Urinary bladder (tissue), 4 donors: ENCODE measurements around the gene ACRBP. TPM values are rescaled to one million over a fixed set of nuclear protein-coding genes. Genes with fewer than 3 reads are reported as not detected.
A peak's percentile ranks its signal among the peaks of the same experiment; 100 is the strongest.
"Not testable (repeated sequence)": the region's sequence is repeated elsewhere in the genome, so short reads cannot be mapped to it uniquely, and the experiment has no call there.

Experiments
- DNase-seq: peaks from one replicate; pipeline ENCODE4 v3.0.0-alpha.2; 2015; ENCODE audit errors: extremely low spot score
- H3K27ac ChIP-seq: one replicate; pipeline ENCODE4 v1.5.1; 2013; ENCODE audit warnings: low read depth, mild to moderate bottlenecking, moderate library complexity
- H3K36me3 ChIP-seq: one replicate; pipeline ENCODE4 v1.6.1; 2013; ENCODE audit warnings: mild to moderate bottlenecking, moderate library complexity; ENCODE audit not compliant: insufficient read depth
- H3K4me1 ChIP-seq: one replicate; pipeline ENCODE4 v1.6.1; 2013; ENCODE audit warnings: mild to moderate bottlenecking, moderate library complexity; ENCODE audit not compliant: insufficient read depth
- H3K4me3 ChIP-seq: one replicate; pipeline ENCODE4 v1.5.1; 2013; ENCODE audit warnings: low read depth, low read length
- WGBS: extraction: QIAGEN DNeasy Blood & Tissue Kit; methylation state at CpG from one replicate; pipeline ENCODE4 v1.1.7; 2013; 5-methylcytosine and 5-hydroxymethylcytosine counted together
- polyA plus RNA-seq: library from polyadenylated mRNA; stranded (reverse); fragments of 200-250 nt; gene quantifications from one replicate; pipeline ENCODE4 v1.2.3, GENCODE V29; 2013
- total RNA-seq: library from RNA; depleted of rRNA; stranded (reverse); fragments of >200 nt; gene quantifications from one replicate; pipeline ENCODE4 v1.2.3, GENCODE V29; 2014
- donor health status: healthy with polysubstance abuse.
- donor health status: healthy.

Gene ACRBP
- total and polyA plus RNA-seq, 2 donors = 1.0 to 1.1 TPM

DNA sequence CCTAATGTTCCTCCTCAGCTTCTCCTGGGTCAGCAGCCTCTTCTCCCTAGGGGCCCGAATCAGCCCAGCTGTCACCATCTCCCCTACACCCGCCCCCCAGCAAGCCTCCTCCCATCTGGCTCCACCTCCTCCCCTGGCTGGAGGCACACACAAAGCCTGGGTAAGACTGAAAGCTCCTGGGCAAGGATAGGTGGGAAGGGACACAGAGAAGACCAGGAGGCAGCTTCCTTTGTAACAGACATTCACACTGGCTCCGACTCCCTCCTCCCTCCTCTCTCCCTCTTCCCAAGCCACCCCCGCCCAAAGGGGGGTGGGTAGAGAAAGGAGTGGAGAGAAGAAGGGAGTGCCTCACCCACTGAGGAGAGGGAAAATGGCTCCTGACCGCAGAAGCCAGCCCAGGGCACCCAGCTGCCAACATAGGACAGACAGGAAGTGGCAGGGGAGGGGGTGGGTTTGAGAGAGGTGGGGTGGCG, 44.1 kb downstream of the ACRBP start:
- 12% methylated on average over 6 of the region's 6 CpGs for WGBS
- Histone ChIP-seq H3K4me3 (peak overlapping the region; percentile 1), H3K27ac (no peak overlapping the region), H3K4me1 (no peaks in the 10 kb centered on the region), H3K36me3 (peaks cover 10% of the 10 kb centered on the region)
- DNase-seq = no peak

DNA sequence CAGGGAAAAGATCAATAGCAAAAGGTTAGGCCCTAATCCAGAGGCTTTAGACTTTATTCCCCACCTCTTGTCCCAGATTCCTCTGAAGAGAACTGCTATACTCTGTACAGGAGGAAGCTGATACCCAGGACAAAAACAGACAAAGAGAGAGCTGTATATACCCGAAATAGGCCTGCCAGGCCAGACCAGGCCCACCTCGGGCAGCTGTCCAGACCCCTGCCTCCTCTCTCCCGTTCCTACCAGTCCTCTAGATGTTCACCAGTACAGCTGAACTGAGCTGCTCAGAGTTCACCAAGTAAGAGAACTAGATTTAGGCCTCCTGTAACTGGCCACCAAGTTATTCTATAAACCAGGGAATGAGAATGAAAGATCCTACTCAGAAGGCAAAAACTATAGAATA, 44.7 kb downstream of the ACRBP start:
- Histone ChIP-seq H3K27ac (no peak overlapping the region), H3K4me1 (no peaks in the 10 kb centered on the region), H3K4me3 (no peak overlapping the region), H3K36me3 (peaks cover 10% of the 10 kb centered on the region)
- WGBS = 44% methylated on average over 3 of the region's 3 CpGs
- no peak for DNase-seq

DNA sequence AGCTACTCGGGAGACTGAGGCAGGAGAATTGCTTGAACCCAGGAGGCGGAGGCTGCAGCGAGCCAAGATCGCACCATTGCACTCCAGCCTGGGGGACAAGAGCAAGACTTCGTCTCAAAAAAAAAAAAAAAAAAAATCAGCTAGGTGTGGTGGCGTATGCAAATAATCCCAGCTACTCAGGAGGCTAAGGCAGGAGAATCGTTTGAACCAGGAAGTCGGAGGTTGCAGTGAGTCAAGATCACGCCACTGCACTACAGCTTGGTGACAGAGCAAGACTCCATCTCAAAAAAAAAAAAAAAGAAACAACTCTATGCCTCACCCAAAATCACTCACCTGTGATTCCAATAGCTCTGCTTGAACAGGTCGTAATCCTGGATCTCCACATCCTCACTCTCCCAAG, 51.6 kb downstream of the ACRBP start:
- H3K4me3 ChIP-seq, H3K27ac ChIP-seq, H3K4me1 ChIP-seq, DNase-seq: not testable (repeated sequence)
- peaks cover 30% of the 10 kb centered on the region for H3K36me3 ChIP-seq
- WGBS = 85% methylated on average over 10 of the region's 10 CpGs

DNA sequence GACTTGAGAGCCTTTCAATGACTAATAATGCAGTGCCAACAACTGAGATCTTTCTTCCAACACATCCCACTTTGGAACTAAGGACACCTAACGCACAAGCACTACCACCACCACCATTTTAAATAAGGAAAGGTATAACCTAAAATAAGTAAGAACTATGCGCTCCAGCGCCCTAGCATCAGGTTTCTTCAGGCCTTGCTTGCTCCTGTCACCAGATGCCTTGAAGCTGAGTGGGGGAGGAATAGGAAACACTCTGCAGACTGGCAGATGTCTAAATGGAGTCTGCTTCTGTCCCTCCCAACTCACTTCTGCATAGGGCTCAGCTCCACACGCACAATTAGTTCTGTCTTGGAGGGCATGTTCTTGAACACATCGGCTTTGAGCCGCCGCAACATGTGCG, 55.1 kb downstream of the ACRBP start:
- Histone ChIP-seq H3K4me3 (no peak overlapping the region), H3K36me3 (peaks cover 22% of the 10 kb centered on the region), H3K27ac (no peak overlapping the region), H3K4me1 (no peaks in the 10 kb centered on the region)
- 94% methylated on average over 8 of the region's 8 CpGs for WGBS
- no peak for DNase-seq

Other genes starting within 250 kb of the ACRBP start
- gene CD27, start 202.5 kb downstream of the ACRBP start, total RNA-seq = 0.26 TPM
- gene CD27, start 202.5 kb downstream of the ACRBP start, polyA plus RNA-seq = 1.7 TPM
- 11.1 TPM for gene TAPBPL, start 195.4 kb downstream of the ACRBP start, total RNA-seq
- gene TAPBPL, start 195.4 kb downstream of the ACRBP start, polyA plus RNA-seq = 21.8 TPM
- 11.5 TPM for gene VAMP1, start 176.8 kb downstream of the ACRBP start, total RNA-seq
- gene VAMP1, start 176.8 kb downstream of the ACRBP start, polyA plus RNA-seq = 16.7 TPM
- 77.0 TPM for gene MRPL51, start 154.2 kb downstream of the ACRBP start, total RNA-seq
- 85.6 TPM for gene MRPL51, start 154.2 kb downstream of the ACRBP start, polyA plus RNA-seq
- 30.2 TPM for gene NCAPD2, start 153.3 kb downstream of the ACRBP start, total RNA-seq
- 19.0 TPM for gene NCAPD2, start 153.3 kb downstream of the ACRBP start, polyA plus RNA-seq
- 1,141 TPM for gene GAPDH, start 112.9 kb downstream of the ACRBP start, total RNA-seq
- gene GAPDH, start 112.9 kb downstream of the ACRBP start, polyA plus RNA-seq = 3,231 TPM
- 9.7 TPM for gene IFFO1, start 91.4 kb downstream of the ACRBP start, total RNA-seq
- gene IFFO1, start 91.4 kb downstream of the ACRBP start, polyA plus RNA-seq = 31.4 TPM
- 9.0 TPM for gene NOP2, start 79.1 kb downstream of the ACRBP start, total RNA-seq
- gene NOP2, start 79.1 kb downstream of the ACRBP start, polyA plus RNA-seq = 18.7 TPM
- 142 TPM for gene CHD4, start 40.1 kb downstream of the ACRBP start, total RNA-seq
- gene CHD4, start 40.1 kb downstream of the ACRBP start, polyA plus RNA-seq = 135 TPM
- gene LPAR5, start 11.5 kb downstream of the ACRBP start, total RNA-seq = 1.7 TPM
- 2.2 TPM for gene LPAR5, start 11.5 kb downstream of the ACRBP start, polyA plus RNA-seq
- 66.2 TPM for gene ING4, start 15.7 kb upstream of the ACRBP start, total RNA-seq
- 66.4 TPM for gene ING4, start 15.7 kb upstream of the ACRBP start, polyA plus RNA-seq
- gene ZNF384, start 41.9 kb upstream of the ACRBP start, total RNA-seq = 19.9 TPM
- 49.0 TPM for gene ZNF384, start 41.9 kb upstream of the ACRBP start, polyA plus RNA-seq
- gene PIANP, start 53.4 kb upstream of the ACRBP start, total RNA-seq = 1.1 TPM
- 11.4 TPM for gene PIANP, start 53.4 kb upstream of the ACRBP start, polyA plus RNA-seq
- 35.6 TPM for gene COPS7A, start 76.6 kb upstream of the ACRBP start, total RNA-seq
- gene COPS7A, start 76.6 kb upstream of the ACRBP start, polyA plus RNA-seq = 88.2 TPM
- gene MLF2, start 105.7 kb upstream of the ACRBP start, total RNA-seq = 51.0 TPM
- 240 TPM for gene MLF2, start 105.7 kb upstream of the ACRBP start, polyA plus RNA-seq
- 62.4 TPM for gene PTMS, start 118.9 kb upstream of the ACRBP start, total RNA-seq
- 619 TPM for gene PTMS, start 118.9 kb upstream of the ACRBP start, polyA plus RNA-seq
- 0.21 TPM for gene LAG3, start 125.1 kb upstream of the ACRBP start, total RNA-seq
- 1.6 TPM for gene LAG3, start 125.1 kb upstream of the ACRBP start, polyA plus RNA-seq
- gene CD4, start 142.1 kb upstream of the ACRBP start, total RNA-seq = 11.5 TPM
- gene CD4, start 142.1 kb upstream of the ACRBP start, polyA plus RNA-seq = 21.5 TPM
- 6.4 TPM for gene GPR162, start 174.4 kb upstream of the ACRBP start, total RNA-seq
- gene GPR162, start 174.4 kb upstream of the ACRBP start, polyA plus RNA-seq = 18.4 TPM
- gene P3H3, start 181.0 kb upstream of the ACRBP start, total RNA-seq = 40.1 TPM
- 46.3 TPM for gene P3H3, start 181.0 kb upstream of the ACRBP start, polyA plus RNA-seq
- 2.5 TPM for gene GNB3, start 193.5 kb upstream of the ACRBP start, total RNA-seq
- gene GNB3, start 193.5 kb upstream of the ACRBP start, polyA plus RNA-seq = 4.6 TPM
- gene CDCA3, start 203.9 kb upstream of the ACRBP start, total RNA-seq = 12.3 TPM
- gene CDCA3, start 203.9 kb upstream of the ACRBP start, polyA plus RNA-seq = 1.0 TPM
- 29.0 TPM for gene USP5, start 204.7 kb upstream of the ACRBP start, total RNA-seq
- 60.1 TPM for gene USP5, start 204.7 kb upstream of the ACRBP start, polyA plus RNA-seq
- gene TPI1, start 220.1 kb upstream of the ACRBP start, total RNA-seq = 331 TPM
- gene TPI1, start 220.1 kb upstream of the ACRBP start, polyA plus RNA-seq = 708 TPM
- 3.2 TPM for gene SPSB2, start 225.9 kb upstream of the ACRBP start, total RNA-seq
- gene SPSB2, start 225.9 kb upstream of the ACRBP start, polyA plus RNA-seq = 12.3 TPM